ENCODE results near the gene MBNL2.
"Not testable (repeated sequence)": the region's sequence is repeated elsewhere in the genome, so short reads cannot be mapped to it uniquely, and the experiment has no call there.

Gene MBNL2

GRCh38 chr13:97332742-97333141, 110.6 kb downstream of the MBNL2 start:
- DNase-seq = no peak

GRCh38 chr13:97333983-97334382, 111.8 kb downstream of the MBNL2 start:
- no peak for DNase-seq

GRCh38 chr13:97334690-97335089, 112.6 kb downstream of the MBNL2 start:
- DNase-seq = no peak

GRCh38 chr13:97335488-97336134, 113.5 kb downstream of the MBNL2 start:
- DNase-seq = no peak

- DNase-seq = no peak
These were observed 115.9 kb downstream of the MBNL2 start for GRCh38 chr13:97337985-97338499.

- no peak for DNase-seq
These were observed 116.4 kb downstream of the MBNL2 start for GRCh38 chr13:97338571-97338970.

GRCh38 chr13:97339019-97339987, 117.2 kb downstream of the MBNL2 start:
- DNase-seq = no peak

GRCh38 chr13:97339988-97340749, 118.0 kb downstream of the MBNL2 start:
- DNase-seq = no peak

- no peak for DNase-seq
These were observed 119.0 kb downstream of the MBNL2 start for GRCh38 chr13:97341135-97341534.

GRCh38 chr13:97342136-97342535, 120.0 kb downstream of the MBNL2 start:
- DNase-seq = no peak

GRCh38 chr13:97342936-97343335, 120.8 kb downstream of the MBNL2 start:
- no peak for DNase-seq

GRCh38 chr13:97344265-97345175, 122.4 kb downstream of the MBNL2 start:
- DNase-seq = peak in 3 of 6 experiments; percentile 16 to 38 (median 18)

GRCh38 chr13:97346097-97346496, 124.0 kb downstream of the MBNL2 start:
- DNase-seq = no peak

GRCh38 chr13:97346561-97347254, 124.6 kb downstream of the MBNL2 start:
- DNase-seq = peak in 4 of 6 experiments; percentile 3 to 75 (median 66)

- no peak for DNase-seq
These were observed 125.3 kb downstream of the MBNL2 start for GRCh38 chr13:97347255-97347932.

- DNase-seq = no peak
These were observed 126.5 kb downstream of the MBNL2 start for GRCh38 chr13:97348569-97349100.

- not testable (repeated sequence) for DNase-seq
These were observed 129.9 kb downstream of the MBNL2 start for GRCh38 chr13:97352012-97352411.

- DNase-seq = no peak
These were observed 130.7 kb downstream of the MBNL2 start for GRCh38 chr13:97352815-97353214.

GRCh38 chr13:97353927-97354675, 132.0 kb downstream of the MBNL2 start:
- DNase-seq = no peak

- no peak for DNase-seq
These were observed 132.7 kb downstream of the MBNL2 start for GRCh38 chr13:97354808-97355207.
